PFSK-1 (cell line): ENCODE results near the gene RMI2.

Experiments
- FOXP2 ChIP-seq: optimal IDR thresholded peaks from 2 replicates; pipeline ENCODE3; 2011; ENCODE audit warnings: borderline replicate concordance, control low read depth, inconsistent platforms; ENCODE audit not compliant: insufficient read depth; ENCODE audit errors: extremely low read length, extremely low read depth
- POLR2AphosphoS5 ChIP-seq: IDR thresholded peaks from 2 replicates; pipeline ENCODE4 v1.6.1; 2012; ENCODE audit warnings: low read depth, mild to moderate bottlenecking, control low read depth, low read length, moderate library complexity
- REST ChIP-seq, 2 experiments: IDR thresholded peaks; 2 replicates each; pipeline versions ENCODE4 v1.6.1 to v1.8.0; 2011 to 2012; ENCODE audit warnings: low read depth in 2 of 2, low read length in 2 of 2, control low read depth in 1 of 2, inconsistent platforms in 1 of 2, mild to moderate bottlenecking in 1 of 2, moderate library complexity in 1 of 2; ENCODE audit not compliant: insufficient read depth in 1 of 2
- SIN3A ChIP-seq: IDR thresholded peaks from 2 replicates; pipeline ENCODE4 v1.6.1; 2012; ENCODE audit warnings: mild to moderate bottlenecking, low read length, moderate library complexity, borderline replicate concordance; ENCODE audit not compliant: insufficient read depth
- TAF1 ChIP-seq: IDR thresholded peaks from 2 replicates; pipeline ENCODE4 v1.6.1; 2012; ENCODE audit warnings: low read length, control low read depth, borderline replicate concordance; ENCODE audit not compliant: insufficient read depth

RMI2 gene

GRCh38 chr16:11310997-11311561, 34.2 kb upstream of the RMI2 start:
- TF ChIP-seq TAF1 (no peak), REST (IDR thresholded peaks at IDR 0.05; ENCODE audit: insufficient read depth in 1 of 2, low read depth in 2 of 2, low read length in 2 of 2) (no peak), POLR2AphosphoS5 (no peak), SIN3A (no peak), FOXP2 (no peak)

- TF ChIP-seq SIN3A, result no peak
- TF ChIP-seq FOXP2, result no peak
Observed at GRCh38 chr16:11312718-11313492, 32.4 kb upstream of the RMI2 start.

- no peak for TF ChIP-seq FOXP2
- no peak for TF ChIP-seq TAF1
- no peak for TF ChIP-seq POLR2AphosphoS5
- TF ChIP-seq REST (IDR thresholded peaks at IDR 0.05; ENCODE audit: insufficient read depth in 1 of 2, low read depth in 2 of 2, low read length in 2 of 2), result no peak
- no peak for TF ChIP-seq SIN3A
Observed at GRCh38 chr16:11313493-11314308, 31.6 kb upstream of the RMI2 start.

GRCh38 chr16:11314309-11314894, 30.9 kb upstream of the RMI2 start:
- TF ChIP-seq SIN3A, result no peak
- TF ChIP-seq FOXP2, result no peak
- TF ChIP-seq POLR2AphosphoS5, result no peak
- no peak for TF ChIP-seq REST (IDR thresholded peaks at IDR 0.05; ENCODE audit: insufficient read depth in 1 of 2, low read depth in 2 of 2, low read length in 2 of 2)
- no peak for TF ChIP-seq TAF1

GRCh38 chr16:11315510-11315909, 29.7 kb upstream of the RMI2 start:
- no peak for TF ChIP-seq TAF1
- no peak for TF ChIP-seq REST (IDR thresholded peaks at IDR 0.05; ENCODE audit: insufficient read depth in 1 of 2, low read depth in 2 of 2, low read length in 2 of 2)
- TF ChIP-seq FOXP2, result no peak
- no peak for TF ChIP-seq SIN3A
- TF ChIP-seq POLR2AphosphoS5, result no peak
